Mucosa of rectum (tissue), 2 donors: ENCODE measurements around the gene ANKRD60.

Experiments
- H3K27ac ChIP-seq, 2 donors: one replicate each; pipeline ENCODE4 v1.7.0; 2013; ENCODE audit warnings: inconsistent platforms in 2 of 2, low read depth in 2 of 2, low read length in 2 of 2
- H3K27me3 ChIP-seq, 2 donors: one replicate each; pipeline ENCODE4 v1.7.0; 2013; ENCODE audit warnings: low read length in 2 of 2; ENCODE audit not compliant: control insufficient read depth in 2 of 2, insufficient read depth in 2 of 2
- H3K36me3 ChIP-seq, 2 donors: one replicate each; pipeline ENCODE4 v1.7.0; 2013; ENCODE audit warnings: low read length in 2 of 2; ENCODE audit not compliant: control insufficient read depth in 2 of 2, insufficient read depth in 2 of 2
- H3K4me1 ChIP-seq, 2 donors: one replicate each; pipeline ENCODE4 v1.7.0; 2013; ENCODE audit warnings: low read length in 2 of 2, mild to moderate bottlenecking in 1 of 2; ENCODE audit not compliant: control insufficient read depth in 2 of 2, insufficient read depth in 2 of 2
- H3K4me3 ChIP-seq, 2 donors: one replicate each; pipeline ENCODE4 v1.7.0; 2013; ENCODE audit warnings: low read length in 2 of 2
- H3K9ac ChIP-seq, 2 donors: one replicate each; pipeline ENCODE4 v1.7.0; 2013; ENCODE audit warnings: low read length in 2 of 2, low read depth in 1 of 2, mild to moderate bottlenecking in 1 of 2
- H3K9me3 ChIP-seq, 2 donors: one replicate each; pipeline ENCODE4 v1.7.0; 2013; ENCODE audit warnings: low read length in 2 of 2; ENCODE audit not compliant: control insufficient read depth in 2 of 2
- donor health status: healthy.
- donor health status: Normal muscosa, but diverticular disease.

ANKRD60 gene

DNA sequence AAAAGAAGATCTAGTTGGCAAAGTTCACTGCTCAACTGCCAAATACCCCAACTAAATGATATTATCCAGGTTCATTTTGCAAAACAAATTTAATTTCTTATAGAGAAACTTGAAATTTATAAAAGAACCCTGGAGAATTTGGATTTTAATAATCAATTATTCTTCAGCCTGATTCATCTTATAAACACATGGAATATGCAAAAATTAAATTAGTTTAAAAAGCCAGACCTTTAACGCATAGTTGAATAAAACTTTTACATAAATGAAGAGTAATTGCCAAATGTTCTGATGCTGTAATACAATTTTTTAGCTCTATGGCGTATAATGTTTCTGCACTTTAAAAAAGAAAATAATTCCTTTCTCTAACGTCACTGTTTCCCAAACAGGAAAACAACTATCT, 33.2 kb upstream of the ANKRD60 start:
- no peaks in the 10 kb centered on the region for H3K9me3 ChIP-seq
- no peaks in the 10 kb centered on the region for H3K27me3 ChIP-seq
- H3K36me3 ChIP-seq, result peaks cover 0 to 34% of the 10 kb centered on the region in 2 donors
- H3K4me3 ChIP-seq, result no peak overlapping the region
- no peak overlapping the region for H3K27ac ChIP-seq
- no peak overlapping the region for H3K9ac ChIP-seq
- peaks cover 5 to 10% of the 10 kb centered on the region in 2 donors for H3K4me1 ChIP-seq

DNA sequence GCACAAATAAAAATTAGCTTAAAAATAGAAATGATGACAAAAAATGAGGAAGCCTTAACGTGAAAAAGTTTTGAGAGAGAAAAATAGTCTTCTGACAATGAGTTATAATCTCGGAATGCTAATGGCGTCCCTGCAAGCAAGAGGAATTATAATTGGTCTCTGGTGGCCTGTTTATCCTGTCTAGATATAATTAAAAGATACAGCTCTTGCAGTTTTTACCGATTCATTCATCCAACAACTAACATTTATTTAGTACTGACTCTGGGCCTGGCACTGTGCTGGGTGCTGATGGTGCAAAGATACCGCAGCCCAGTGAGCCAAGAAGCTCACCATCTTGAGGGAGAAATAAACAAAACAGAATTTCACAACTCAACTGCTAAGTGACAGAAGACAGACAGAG, 31.6 kb upstream of the ANKRD60 start:
- Histone ChIP-seq H3K4me1 (peaks cover 5 to 10% of the 10 kb centered on the region in 2 donors), H3K36me3 (peaks cover 0 to 26% of the 10 kb centered on the region in 2 donors), H3K9me3 (no peaks in the 10 kb centered on the region), H3K27me3 (no peaks in the 10 kb centered on the region), H3K27ac (no peak overlapping the region), H3K9ac (no peak overlapping the region), H3K4me3 (no peak overlapping the region)

DNA sequence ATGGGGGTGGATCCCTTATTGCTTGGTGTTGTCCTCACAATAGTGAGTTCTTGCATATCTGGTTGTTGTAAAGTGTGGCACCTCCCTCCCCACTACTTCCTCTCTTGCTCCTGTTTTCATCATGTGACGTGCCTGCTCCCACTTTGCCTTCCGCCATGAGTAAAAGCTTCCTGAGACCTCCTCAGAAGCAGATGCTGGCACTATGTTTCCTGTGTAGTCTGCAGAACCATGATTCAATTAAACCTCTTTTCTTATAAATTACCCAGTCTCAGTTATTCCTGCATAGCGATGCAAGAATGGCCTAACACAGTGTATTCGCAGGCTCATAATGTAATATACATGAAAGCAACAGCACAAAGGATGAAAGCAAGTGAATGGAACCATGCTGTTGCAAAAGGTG, 28.4 kb upstream of the ANKRD60 start:
- H3K4me3 ChIP-seq, result no peak overlapping the region
- no peaks in the 10 kb centered on the region for H3K27me3 ChIP-seq
- H3K9me3 ChIP-seq, result no peaks in the 10 kb centered on the region
- H3K27ac ChIP-seq, result no peak overlapping the region
- H3K36me3 ChIP-seq, result peaks cover 0 to 11% of the 10 kb centered on the region in 2 donors
- no peaks in the 10 kb centered on the region for H3K4me1 ChIP-seq
- H3K9ac ChIP-seq, result no peak overlapping the region

DNA sequence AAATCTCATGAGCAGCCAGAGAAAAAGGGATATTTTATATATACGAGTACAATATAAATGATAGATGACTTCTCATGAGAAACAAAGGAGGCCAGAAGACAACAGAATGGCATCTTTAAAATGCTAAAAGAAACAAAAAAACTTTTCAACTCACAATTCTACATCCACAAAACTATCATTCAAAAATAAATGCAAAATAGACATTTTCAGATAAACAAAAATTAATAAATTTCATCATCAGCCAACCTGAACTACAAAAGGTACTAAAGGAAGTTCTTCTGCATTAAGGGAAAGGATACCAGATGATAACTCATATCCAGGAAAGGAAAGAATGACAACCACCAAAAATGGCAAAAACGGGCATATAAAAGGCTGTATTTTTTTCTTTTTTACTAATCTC, 27.9 kb upstream of the ANKRD60 start:
- H3K27me3 ChIP-seq, result no peaks in the 10 kb centered on the region

DNA sequence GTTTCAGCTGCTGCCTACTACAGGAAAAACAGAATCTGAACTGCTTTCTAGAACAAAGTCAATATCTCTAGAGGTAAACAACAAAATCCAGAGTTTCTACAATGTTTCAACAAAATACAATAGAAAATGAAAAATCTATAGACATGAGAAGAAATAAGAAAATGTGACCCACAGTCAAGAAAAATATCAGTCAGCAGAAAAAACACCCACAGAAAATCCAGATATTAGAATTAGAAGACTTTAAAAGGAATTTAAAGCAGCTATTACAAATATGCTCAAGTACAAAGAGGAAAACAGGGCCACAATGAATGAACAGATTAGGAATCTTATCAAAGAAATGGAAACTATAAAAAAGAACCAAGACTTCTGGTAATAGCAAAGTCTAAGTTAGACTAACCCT, 26.4 kb upstream of the ANKRD60 start:
- H3K27me3 ChIP-seq, result no peaks in the 10 kb centered on the region
- no peaks in the 10 kb centered on the region for H3K4me1 ChIP-seq
- no peak overlapping the region for H3K27ac ChIP-seq
- H3K9me3 ChIP-seq, result no peaks in the 10 kb centered on the region
- H3K9ac ChIP-seq, result no peak overlapping the region
- H3K4me3 ChIP-seq, result no peak overlapping the region
- no peaks in the 10 kb centered on the region for H3K36me3 ChIP-seq

More for the DNA sequence above, 27.9 kb upstream of the ANKRD60 start:
- H3K4me3 ChIP-seq, result no peak overlapping the region
- H3K36me3 ChIP-seq, result peaks cover 0 to 10% of the 10 kb centered on the region in 2 donors
- no peak overlapping the region for H3K27ac ChIP-seq
- H3K9ac ChIP-seq, result no peak overlapping the region
- H3K9me3 ChIP-seq, result no peaks in the 10 kb centered on the region
- no peaks in the 10 kb centered on the region for H3K4me1 ChIP-seq

DNA sequence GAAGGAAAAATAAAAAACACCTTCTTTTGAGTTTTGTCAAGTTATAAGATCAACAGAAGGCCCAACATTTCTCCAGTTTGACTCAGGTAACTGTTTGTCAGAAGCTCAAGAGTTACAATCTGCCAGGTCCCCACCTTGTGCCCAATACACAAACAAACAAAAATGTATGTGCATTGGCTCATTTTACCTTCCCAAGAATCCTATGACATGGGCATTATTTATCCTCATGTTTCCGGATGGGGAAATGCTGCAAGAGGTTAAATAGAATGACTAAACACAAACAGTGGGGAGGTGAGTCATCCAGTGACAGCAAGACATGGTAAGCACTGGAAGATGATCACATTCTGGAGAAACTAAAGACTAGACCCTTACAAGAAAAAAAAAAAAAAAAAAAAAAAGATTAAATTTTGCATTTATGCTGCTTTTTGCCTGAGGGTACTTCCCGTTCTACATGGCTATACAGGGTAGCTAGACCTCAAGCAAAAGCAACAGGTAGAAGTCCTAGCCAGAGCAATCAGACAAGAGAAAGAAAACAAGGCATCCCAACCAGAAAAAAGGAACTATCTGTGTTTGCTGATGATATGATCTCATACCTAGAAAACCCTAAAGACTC, 23.6 kb upstream of the ANKRD60 start:
- Histone ChIP-seq H3K27ac (no peak overlapping the region), H3K36me3 (peaks cover 0 to 8% of the 10 kb centered on the region in 2 donors), H3K9me3 (no peaks in the 10 kb centered on the region), H3K9ac (no peak overlapping the region), H3K27me3 (no peaks in the 10 kb centered on the region), H3K4me1 (no peaks in the 10 kb centered on the region), H3K4me3 (no peak overlapping the region)

DNA sequence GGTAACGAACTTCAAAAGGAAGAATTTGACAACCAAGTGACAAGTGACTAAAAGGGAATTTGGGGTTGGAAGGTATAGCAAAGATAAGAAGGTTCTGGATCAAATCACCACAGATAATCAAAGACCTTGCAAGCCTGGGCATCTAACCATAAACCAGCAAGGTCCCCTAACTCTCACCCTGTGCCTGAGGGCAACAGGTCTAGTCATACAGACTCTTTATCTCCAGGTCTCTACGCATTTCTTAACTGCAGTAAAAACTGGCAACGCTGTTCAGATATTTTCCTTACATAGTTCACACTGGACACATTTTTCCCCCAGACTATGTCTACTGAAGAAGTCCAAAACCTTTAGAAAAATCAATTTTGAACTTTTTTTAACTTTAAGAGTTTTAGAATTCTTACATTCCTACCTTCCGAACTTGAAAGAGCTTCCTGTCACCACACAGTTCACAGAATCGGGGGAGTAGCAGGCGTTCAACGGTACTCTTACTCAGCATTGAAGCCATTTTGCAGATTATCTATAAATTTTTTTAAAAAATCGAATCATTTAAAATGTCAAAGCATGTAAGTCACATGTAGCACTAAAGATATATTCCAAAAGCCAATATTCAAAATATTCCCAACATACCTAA, 23.0 kb upstream of the ANKRD60 start:
- Histone ChIP-seq H3K4me1 (no peaks in the 10 kb centered on the region), H3K27me3 (no peaks in the 10 kb centered on the region), H3K9ac (no peak overlapping the region), H3K9me3 (no peaks in the 10 kb centered on the region), H3K27ac (no peak overlapping the region), H3K4me3 (no peak overlapping the region), H3K36me3 (peaks cover 0 to 14% of the 10 kb centered on the region in 2 donors)

DNA sequence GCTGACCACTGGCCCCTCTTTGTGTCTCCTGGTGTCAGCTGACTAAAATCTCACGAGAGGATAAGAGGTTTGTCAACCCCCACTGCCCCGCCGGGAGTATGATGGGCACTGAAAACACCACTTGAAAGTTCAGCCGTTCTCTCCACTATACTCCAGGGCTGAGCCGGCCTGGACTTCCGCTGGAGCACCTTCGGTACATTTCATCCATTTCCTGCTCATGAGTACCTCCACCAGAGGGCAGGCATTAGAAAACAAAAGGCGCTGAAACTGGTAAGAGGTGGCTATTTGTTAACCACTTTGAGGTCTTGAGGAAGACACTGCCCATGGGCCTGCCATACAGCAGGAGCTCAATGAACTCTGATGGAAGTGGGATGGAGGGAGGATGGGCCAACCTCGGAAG, 17.9 kb upstream of the ANKRD60 start:
- Histone ChIP-seq H3K4me1 (no peaks in the 10 kb centered on the region), H3K4me3 (no peak overlapping the region), H3K27me3 (no peaks in the 10 kb centered on the region), H3K9me3 (no peaks in the 10 kb centered on the region), H3K9ac (no peak overlapping the region), H3K27ac (no peak overlapping the region), H3K36me3 (peaks cover 0 to 49% of the 10 kb centered on the region in 2 donors)

DNA sequence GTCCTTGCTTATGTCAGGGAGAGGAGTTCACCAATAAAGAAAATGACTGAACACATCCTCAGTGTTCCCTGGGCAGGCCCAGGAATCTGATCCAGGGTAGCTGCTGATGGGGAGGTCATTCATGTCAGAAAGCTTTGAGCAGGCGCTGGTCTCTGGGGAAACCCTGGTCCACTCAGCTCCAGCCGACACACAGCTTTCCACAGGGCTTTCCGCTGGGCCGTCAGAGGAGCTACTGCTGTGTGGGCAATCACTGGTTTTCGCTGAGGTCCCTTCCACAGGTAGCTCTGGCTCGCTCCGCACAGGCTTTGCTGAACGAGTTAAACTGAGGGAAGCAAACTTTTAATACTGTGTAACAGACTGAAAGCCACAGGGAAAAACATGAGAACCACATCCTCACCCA, 17.5 kb upstream of the ANKRD60 start:
- H3K9ac ChIP-seq, result no peak overlapping the region
- no peaks in the 10 kb centered on the region for H3K4me1 ChIP-seq
- no peak overlapping the region for H3K4me3 ChIP-seq
- peaks cover 0 to 49% of the 10 kb centered on the region in 2 donors for H3K36me3 ChIP-seq
- H3K27ac ChIP-seq, result no peak overlapping the region
- no peaks in the 10 kb centered on the region for H3K9me3 ChIP-seq
- H3K27me3 ChIP-seq, result no peaks in the 10 kb centered on the region

DNA sequence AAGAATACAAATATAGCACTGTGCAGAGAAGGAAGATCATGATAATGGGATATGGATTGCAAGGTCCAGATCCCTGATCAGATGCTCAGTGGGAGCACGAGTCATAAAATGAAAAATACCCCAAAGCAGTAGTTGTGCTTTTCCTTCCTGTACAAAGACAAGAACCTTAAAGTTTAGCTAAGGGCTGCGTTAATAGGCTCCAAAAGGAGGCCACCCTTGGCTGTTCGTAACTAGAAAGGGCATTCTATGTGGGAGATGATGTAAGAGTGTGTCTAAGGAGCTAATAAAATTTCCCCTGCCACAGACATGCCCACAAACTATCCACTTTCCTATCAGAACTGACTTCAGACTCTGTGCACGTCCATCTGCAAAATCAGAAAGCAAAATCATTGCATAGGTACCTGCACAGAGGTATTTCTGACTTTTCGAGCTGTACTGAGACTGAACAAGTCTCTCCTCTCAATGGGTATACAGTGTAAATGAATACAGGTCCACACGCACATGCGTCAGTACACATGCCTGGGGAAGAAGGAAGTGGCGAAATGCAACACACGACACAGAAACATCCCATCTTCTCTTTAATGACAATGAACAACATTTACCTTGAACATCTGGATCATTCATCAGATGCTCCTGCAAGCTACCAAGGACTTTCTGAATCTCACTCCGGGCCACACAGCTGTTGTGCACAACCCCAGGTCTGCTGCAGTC, 16.9 kb upstream of the ANKRD60 start:
- no peak overlapping the region for H3K9ac ChIP-seq
- no peak overlapping the region for H3K4me3 ChIP-seq
- no peaks in the 10 kb centered on the region for H3K4me1 ChIP-seq
- H3K36me3 ChIP-seq, result peaks cover 0 to 49% of the 10 kb centered on the region in 2 donors
- H3K9me3 ChIP-seq, result no peaks in the 10 kb centered on the region
- no peak overlapping the region for H3K27ac ChIP-seq
- H3K27me3 ChIP-seq, result no peaks in the 10 kb centered on the region
